K562 (cell line): ENCODE results near the gene EIF2AK3. TPM values are rescaled to one million over a fixed set of nuclear protein-coding genes. Genes with fewer than 3 reads are reported as not detected.

ENCODE experiments used
- ATAC-seq: fragments of 200-7000 bp; cut with Tn5 transposase; 3 replicates; pipeline ENCODE4 v1.9.1; 2020; ENCODE audit warnings: moderate library complexity
- BruUV-seq: library from RNA; stranded (reverse); fragments of 400-500 nt; replicated peaks from 2 replicates; lab custom pipeline; 2021; lab: Mats Ljungman, UMichigan
- CTCF ChIA-PET: fragments of 300-600 bp; formaldehyde crosslinking; extraction: SDS; loops from one replicate; lab custom pipeline; 2021; ENCODE audit warnings: low intra/inter-chr PET ratio; lab: Yijun Ruan, JAX
- POLR2A ChIA-PET: fragments of 300-600, 350-650 bp; sonication (Branson Sonifier 250); formaldehyde crosslinking; extraction: SDS; loops from one replicate; lab custom pipeline; 2021; ENCODE audit warnings: antibody characterized with exemption, inconsistent platforms; lab: Yijun Ruan, JAX
- DNase-seq, 4 experiments: peaks; one replicate each; pipeline versions ENCODE4 v3.0.0 to v3.0.0-alpha.2; 2011 to 2018; ENCODE audit warnings: low spot score in 3 of 4, mixed read lengths in 3 of 4; ENCODE audit errors: extremely low read depth in 1 of 4
- FAIRE-seq: peaks from 2 replicates; lab custom pipeline; 2011; peaks lifted over from hg19 to GRCh38; lab: Jason Lieb, UNC
- H2AFZ ChIP-seq: 2 replicates; pipeline ENCODE4 v1.6.0; 2011; ENCODE audit warnings: low read depth, low read length, control low read depth, inconsistent platforms
- H3K27ac ChIP-seq: fragments of 200-600 bp; 3 replicates; pipeline ENCODE4 v1.8.0; 2011; ENCODE audit warnings: low read depth, mild to moderate bottlenecking, control low read depth, inconsistent platforms, low read length, moderate library complexity, mixed read lengths; ENCODE audit errors: extremely low read depth
- H3K27me3 ChIP-seq, 2 experiments: fragments of 300-600 bp in 1 of 2; 2 replicates in 1 of 2; 3 replicates in 1 of 2; pipeline versions ENCODE4 v1.6.0 to v1.8.0; 2011; ENCODE audit warnings: inconsistent platforms in 2 of 2, low read length in 2 of 2, mild to moderate bottlenecking in 1 of 2, mixed read lengths in 1 of 2, moderate library complexity in 1 of 2; ENCODE audit not compliant: control insufficient read depth in 2 of 2, insufficient read depth in 2 of 2
- H3K36me3 ChIP-seq: fragments of 300-600 bp; 3 replicates; pipeline ENCODE4 v1.8.0; 2011; ENCODE audit warnings: mild to moderate bottlenecking, low read length, inconsistent platforms; ENCODE audit not compliant: control insufficient read depth, insufficient read depth
- H3K4me1 ChIP-seq, 2 experiments: fragments of 200-600 bp in 1 of 2; replicated peaks in 1 of 2; 2 replicates in 1 of 2; 3 replicates in 1 of 2; pipeline versions ENCODE4 v1.5.1 to v1.8.0; 2011; ENCODE audit warnings: inconsistent platforms in 2 of 2, low read length in 2 of 2, mild to moderate bottlenecking in 1 of 2, mixed read lengths in 1 of 2, moderate library complexity in 1 of 2; ENCODE audit not compliant: control insufficient read depth in 2 of 2, insufficient read depth in 2 of 2
- H3K4me2 ChIP-seq: 2 replicates; pipeline ENCODE4 v1.6.1; 2011; ENCODE audit warnings: low read length, control low read depth, inconsistent platforms, mixed read lengths; ENCODE audit not compliant: insufficient read depth
- H3K4me3 ChIP-seq: fragments of 200-600 bp; sonication (generic), shearing (Covaris generic); 2 replicates; pipeline ENCODE4 v1.5.1; 2016; ENCODE audit warnings: control low read depth, inconsistent platforms
- H3K79me2 ChIP-seq: fragments of 200-600 bp; 3 replicates; pipeline ENCODE4 v1.8.0; 2011; ENCODE audit warnings: low read length, inconsistent platforms; ENCODE audit not compliant: control insufficient read depth, insufficient read depth
- H3K9ac ChIP-seq, 2 experiments: 2 replicates each; pipeline versions ENCODE4 v1.6.0 to v1.6.1; 2011; ENCODE audit warnings: low read depth in 2 of 2, low read length in 2 of 2, control low read depth in 1 of 2, inconsistent platforms in 1 of 2, mild to moderate bottlenecking in 1 of 2, mixed read lengths in 1 of 2; ENCODE audit not compliant: insufficient read depth in 1 of 2
- H3K9me1 ChIP-seq: one replicate; pipeline ENCODE4 v1.6.0; 2011; ENCODE audit warnings: inconsistent platforms, mild to moderate bottlenecking, low read length, moderate library complexity; ENCODE audit not compliant: control insufficient read depth, insufficient read depth
- H3K9me3 ChIP-seq: replicated peaks from 2 replicates; pipeline ENCODE4 v1.5.1; 2011; ENCODE audit warnings: low read depth, low read length, inconsistent platforms; ENCODE audit not compliant: control insufficient read depth, insufficient read depth
- H4K20me1 ChIP-seq: replicated peaks from 2 replicates; pipeline ENCODE4 v1.6.1; 2011; ENCODE audit warnings: low read length, inconsistent platforms, mixed read lengths; ENCODE audit not compliant: control insufficient read depth, insufficient read depth
- EP300 ChIP-seq: IDR thresholded peaks from 2 replicates; pipeline ENCODE4 v1.6.1; 2012; ENCODE audit warnings: low read length, improper control_type of control experiment
- HMGN3 ChIP-seq: IDR thresholded peaks from 2 replicates; pipeline ENCODE4 v1.6.1; 2011; ENCODE audit warnings: borderline replicate concordance, low read depth, mild to moderate bottlenecking, mixed read lengths, low read length; ENCODE audit not compliant: insufficient read length; ENCODE audit errors: extremely low read depth
- HNRNPH1 ChIP-seq: fragments of 200-400 bp; formaldehyde crosslinking; optimal IDR thresholded peaks from 2 replicates; pipeline ENCODE3; 2017; ENCODE audit warnings: low read depth, mild to moderate bottlenecking, low read length, moderate library complexity
- SRSF7 ChIP-seq: fragments of 200-400 bp; formaldehyde crosslinking; optimal IDR thresholded peaks from 2 replicates; pipeline ENCODE3; 2017; ENCODE audit warnings: mild to moderate bottlenecking, low read depth, low read length
- ZNF124 ChIP-seq: sonication (generic); formaldehyde crosslinking; IDR thresholded peaks from 2 replicates; pipeline ENCODE4 v1.8.1; 2022; ENCODE audit warnings: missing genetic modification reagents
- ZNF253 ChIP-seq: fragments of 250-450 bp; sonication (Bioruptor Pico); conservative IDR thresholded peaks from 2 replicates; pipeline ENCODE4 v1.6.1; 2021; ENCODE audit warnings: mild to moderate bottlenecking
- WGBS: fragments of 100-300 bp; shearing (Covaris generic); methylation state at CpG from one replicate; pipeline ENCODE4 v1.1.6; 2016; ENCODE audit warnings: low coverage, mixed read lengths; ENCODE audit not compliant: insufficient coverage; ENCODE audit errors: missing lambda C conversion rate; 5-methylcytosine and 5-hydroxymethylcytosine counted together
- in situ Hi-C: fragments of 300-500 bp; cut with MboI; formaldehyde crosslinking; loops from 4 replicates; pipeline ENCODE4 v1.15.0; 2018; ENCODE audit warnings: inconsistent platforms, mixed read lengths
- intact Hi-C: fragments of 100-400 bp; cut with micrococcal nuclease; formaldehyde crosslinking; loops from 2 replicates; pipeline ENCODE4 v1.14.2; 2022
- polyA plus RNA-seq, 8 experiments: library from polyadenylated mRNA; depleted of rRNA in 4 of 8; stranded (reverse) in 5 of 8; unstranded in 3 of 8; fragments of >200 nt; fragmentation: Nextera tagmentation in 2 of 8; fragmentation: Illumina TruSeq in 1 of 8; extraction: Ambion mirVana in 2 of 8; extraction: Trizol in 1 of 8; gene quantifications; 2 replicates each; pipeline versions ENCODE4 v1.2.1 to v1.2.3, GENCODE V29; 2011 to 2014; ENCODE audit warnings: inconsistent platforms in 1 of 8, missing spikeins in 1 of 8
- total RNA-seq, 7 experiments: library from RNA; depleted of rRNA in 6 of 7; stranded (reverse); fragments of >200 nt in 6 of 7; fragmentation: Illumina TruSeq in 2 of 7; extraction: Trizol in 2 of 7; gene quantifications; 2 replicates each; pipeline versions ENCODE4 v1.2.1 to v1.2.3, GENCODE V29; 2011 to 2021; ENCODE audit warnings: low replicate concordance in 1 of 7
- TF ChIP-seq, protein P1 (sequence below): fragments of 450-650 bp; IDR thresholded peaks from 2 replicates; pipeline ENCODE4 v1.6.1; 2018; ENCODE audit warnings: mild to moderate bottlenecking, low read depth; ENCODE audit not compliant: partially characterized antibody
- TF ChIP-seq, protein P2 (sequence below): fragments of 200-600 bp; sonication (generic); IDR thresholded peaks from one replicate; pipeline ENCODE4 v1.6.1; 2012; ENCODE audit warnings: mild to moderate bottlenecking, low read depth, low read length, inconsistent platforms

The EIF2AK3 gene
- total and polyA plus RNA-seq, 9 of the 15 experiments (the other 6 are each of a cell fraction or from before 2014, with no cell fraction given): 1.7 to 11.6 (median 7.4) TPM

DNA sequence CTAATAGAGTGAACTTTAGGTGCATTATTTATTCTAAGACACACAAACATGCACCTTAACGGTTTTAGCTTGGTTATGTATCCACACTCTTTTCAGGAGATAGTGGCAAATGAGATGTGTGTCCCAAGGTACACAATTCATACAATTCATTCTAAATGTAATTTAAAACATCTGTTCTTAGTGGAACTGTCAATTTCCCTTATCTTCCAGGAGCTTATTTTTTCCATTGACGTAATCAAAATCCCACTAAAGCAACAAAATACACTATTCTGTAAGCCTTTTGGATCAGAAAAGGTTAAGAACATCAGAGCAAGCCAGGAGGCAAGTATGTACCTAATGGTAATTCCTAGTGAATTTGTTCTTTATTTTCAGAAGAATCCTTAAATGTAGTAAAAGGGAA lies 19.8 kb downstream of the EIF2AK3 start:
- H3K27me3 ChIP-seq: no peaks in the 10 kb centered on the region
- no peaks in the 10 kb centered on the region for H4K20me1 ChIP-seq
- H3K36me3 ChIP-seq: no peaks in the 10 kb centered on the region
- in situ Hi-C loops: no loop called here
- no peak overlapping the region for H3K9ac ChIP-seq
- no peak overlapping the region for H3K4me2 ChIP-seq
- no TSS peak for BruUV-seq
- H3K4me3 ChIP-seq: no peak overlapping the region
- ChIA-PET CTCF (no interaction called here), POLR2A (interaction anchor here (0.6 to 4.0 kb wide), 2 partner anchors 8 to 20 kb away, joined by 3 to 16 read pairs; partner anchors contain the start of gene EIF2AK3)
- DNase-seq: no peak
- no peaks in the 10 kb centered on the region for H3K9me3 ChIP-seq
- peaks cover 3 to 4% of the 10 kb centered on the region in 2 experiments; a peak in 3 of 5 replicates for H3K4me1 ChIP-seq
- intact Hi-C loops: no loop called here
- no peak for ATAC-seq
- no peak overlapping the region for H3K27ac ChIP-seq
- H3K9me1 ChIP-seq: no peaks in the 10 kb centered on the region
- WGBS: 73% methylated on average over 2 of the region's 2 CpGs
- FAIRE-seq: no peak
- 0 out of 3 replicates have a peak, but pooled peaks cover 2% of the 10 kb centered on the region for H3K79me2 ChIP-seq
- H2AFZ ChIP-seq: no peak overlapping the region
- TF ChIP-seq ZNF124 (no peak), HNRNPH1 (no peak), SRSF7 (no peak), EP300 (no peak), ZNF253 (CRISPR knock-in tag) (no peak), HMGN3 (no peak)
- TF ChIP-seq, protein P1, sequence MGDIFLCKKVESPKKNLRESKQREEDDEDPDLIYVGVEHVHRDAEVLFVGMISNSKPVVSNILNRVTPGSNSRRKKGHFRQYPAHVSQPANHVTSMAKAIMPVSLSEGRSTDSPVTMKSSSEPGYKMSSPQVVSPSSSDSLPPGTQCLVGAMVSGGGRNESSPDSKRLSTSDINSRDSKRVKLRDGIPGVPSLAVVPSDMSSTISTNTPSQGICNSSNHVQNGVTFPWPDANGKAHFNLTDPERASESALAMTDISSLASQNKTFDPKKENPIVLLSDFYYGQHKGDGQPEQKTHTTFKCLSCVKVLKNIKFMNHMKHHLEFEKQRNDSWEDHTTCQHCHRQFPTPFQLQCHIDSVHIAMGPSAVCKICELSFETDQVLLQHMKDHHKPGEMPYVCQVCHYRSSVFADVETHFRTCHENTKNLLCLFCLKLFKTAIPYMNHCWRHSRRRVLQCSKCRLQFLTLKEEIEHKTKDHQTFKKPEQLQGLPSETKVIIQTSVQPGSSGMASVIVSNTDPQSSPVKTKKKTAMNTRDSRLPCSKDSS: no peak
- TF ChIP-seq, protein P2, sequence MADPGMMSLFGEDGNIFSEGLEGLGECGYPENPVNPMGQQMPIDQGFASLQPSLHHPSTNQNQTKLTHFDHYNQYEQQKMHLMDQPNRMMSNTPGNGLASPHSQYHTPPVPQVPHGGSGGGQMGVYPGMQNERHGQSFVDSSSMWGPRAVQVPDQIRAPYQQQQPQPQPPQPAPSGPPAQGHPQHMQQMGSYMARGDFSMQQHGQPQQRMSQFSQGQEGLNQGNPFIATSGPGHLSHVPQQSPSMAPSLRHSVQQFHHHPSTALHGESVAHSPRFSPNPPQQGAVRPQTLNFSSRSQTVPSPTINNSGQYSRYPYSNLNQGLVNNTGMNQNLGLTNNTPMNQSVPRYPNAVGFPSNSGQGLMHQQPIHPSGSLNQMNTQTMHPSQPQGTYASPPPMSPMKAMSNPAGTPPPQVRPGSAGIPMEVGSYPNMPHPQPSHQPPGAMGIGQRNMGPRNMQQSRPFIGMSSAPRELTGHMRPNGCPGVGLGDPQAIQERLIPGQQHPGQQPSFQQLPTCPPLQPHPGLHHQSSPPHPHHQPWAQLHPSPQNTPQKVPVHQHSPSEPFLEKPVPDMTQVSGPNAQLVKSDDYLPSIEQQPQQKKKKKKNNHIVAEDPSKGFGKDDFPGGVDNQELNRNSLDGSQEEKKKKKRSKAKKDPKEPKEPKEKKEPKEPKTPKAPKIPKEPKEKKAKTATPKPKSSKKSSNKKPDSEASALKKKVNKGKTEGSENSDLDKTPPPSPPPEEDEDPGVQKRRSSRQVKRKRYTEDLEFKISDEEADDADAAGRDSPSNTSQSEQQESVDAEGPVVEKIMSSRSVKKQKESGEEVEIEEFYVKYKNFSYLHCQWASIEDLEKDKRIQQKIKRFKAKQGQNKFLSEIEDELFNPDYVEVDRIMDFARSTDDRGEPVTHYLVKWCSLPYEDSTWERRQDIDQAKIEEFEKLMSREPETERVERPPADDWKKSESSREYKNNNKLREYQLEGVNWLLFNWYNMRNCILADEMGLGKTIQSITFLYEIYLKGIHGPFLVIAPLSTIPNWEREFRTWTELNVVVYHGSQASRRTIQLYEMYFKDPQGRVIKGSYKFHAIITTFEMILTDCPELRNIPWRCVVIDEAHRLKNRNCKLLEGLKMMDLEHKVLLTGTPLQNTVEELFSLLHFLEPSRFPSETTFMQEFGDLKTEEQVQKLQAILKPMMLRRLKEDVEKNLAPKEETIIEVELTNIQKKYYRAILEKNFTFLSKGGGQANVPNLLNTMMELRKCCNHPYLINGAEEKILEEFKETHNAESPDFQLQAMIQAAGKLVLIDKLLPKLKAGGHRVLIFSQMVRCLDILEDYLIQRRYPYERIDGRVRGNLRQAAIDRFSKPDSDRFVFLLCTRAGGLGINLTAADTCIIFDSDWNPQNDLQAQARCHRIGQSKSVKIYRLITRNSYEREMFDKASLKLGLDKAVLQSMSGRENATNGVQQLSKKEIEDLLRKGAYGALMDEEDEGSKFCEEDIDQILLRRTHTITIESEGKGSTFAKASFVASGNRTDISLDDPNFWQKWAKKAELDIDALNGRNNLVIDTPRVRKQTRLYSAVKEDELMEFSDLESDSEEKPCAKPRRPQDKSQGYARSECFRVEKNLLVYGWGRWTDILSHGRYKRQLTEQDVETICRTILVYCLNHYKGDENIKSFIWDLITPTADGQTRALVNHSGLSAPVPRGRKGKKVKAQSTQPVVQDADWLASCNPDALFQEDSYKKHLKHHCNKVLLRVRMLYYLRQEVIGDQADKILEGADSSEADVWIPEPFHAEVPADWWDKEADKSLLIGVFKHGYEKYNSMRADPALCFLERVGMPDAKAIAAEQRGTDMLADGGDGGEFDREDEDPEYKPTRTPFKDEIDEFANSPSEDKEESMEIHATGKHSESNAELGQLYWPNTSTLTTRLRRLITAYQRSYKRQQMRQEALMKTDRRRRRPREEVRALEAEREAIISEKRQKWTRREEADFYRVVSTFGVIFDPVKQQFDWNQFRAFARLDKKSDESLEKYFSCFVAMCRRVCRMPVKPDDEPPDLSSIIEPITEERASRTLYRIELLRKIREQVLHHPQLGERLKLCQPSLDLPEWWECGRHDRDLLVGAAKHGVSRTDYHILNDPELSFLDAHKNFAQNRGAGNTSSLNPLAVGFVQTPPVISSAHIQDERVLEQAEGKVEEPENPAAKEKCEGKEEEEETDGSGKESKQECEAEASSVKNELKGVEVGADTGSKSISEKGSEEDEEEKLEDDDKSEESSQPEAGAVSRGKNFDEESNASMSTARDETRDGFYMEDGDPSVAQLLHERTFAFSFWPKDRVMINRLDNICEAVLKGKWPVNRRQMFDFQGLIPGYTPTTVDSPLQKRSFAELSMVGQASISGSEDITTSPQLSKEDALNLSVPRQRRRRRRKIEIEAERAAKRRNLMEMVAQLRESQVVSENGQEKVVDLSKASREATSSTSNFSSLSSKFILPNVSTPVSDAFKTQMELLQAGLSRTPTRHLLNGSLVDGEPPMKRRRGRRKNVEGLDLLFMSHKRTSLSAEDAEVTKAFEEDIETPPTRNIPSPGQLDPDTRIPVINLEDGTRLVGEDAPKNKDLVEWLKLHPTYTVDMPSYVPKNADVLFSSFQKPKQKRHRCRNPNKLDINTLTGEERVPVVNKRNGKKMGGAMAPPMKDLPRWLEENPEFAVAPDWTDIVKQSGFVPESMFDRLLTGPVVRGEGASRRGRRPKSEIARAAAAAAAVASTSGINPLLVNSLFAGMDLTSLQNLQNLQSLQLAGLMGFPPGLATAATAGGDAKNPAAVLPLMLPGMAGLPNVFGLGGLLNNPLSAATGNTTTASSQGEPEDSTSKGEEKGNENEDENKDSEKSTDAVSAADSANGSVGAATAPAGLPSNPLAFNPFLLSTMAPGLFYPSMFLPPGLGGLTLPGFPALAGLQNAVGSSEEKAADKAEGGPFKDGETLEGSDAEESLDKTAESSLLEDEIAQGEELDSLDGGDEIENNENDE: no peak
